H1 (cell line): ENCODE results near the gene ISG20L2.

ENCODE experiments used
- ASH2L ChIP-seq: fragments of 200-600, 300-600 bp; sonication (generic); IDR thresholded peaks from one replicate; pipeline ENCODE4 v1.7.1; 2017; ENCODE audit warnings: low read length
- CHD2 ChIP-seq: IDR thresholded peaks from 2 replicates; pipeline ENCODE4 v1.6.1; 2012; ENCODE audit warnings: low read length, improper control_type of control experiment
- EP300 ChIP-seq, 2 experiments: IDR thresholded peaks; 1 replicate in 1 of 2; 2 replicates in 1 of 2; pipeline ENCODE4 v1.6.1; 2011 to 2012; ENCODE audit warnings: low read depth in 2 of 2, low read length in 2 of 2, mild to moderate bottlenecking in 2 of 2, borderline replicate concordance in 1 of 2, inconsistent platforms in 1 of 2, moderate library complexity in 1 of 2
- GTF2F1 ChIP-seq: IDR thresholded peaks from 2 replicates; pipeline ENCODE4 v1.6.1; 2012; ENCODE audit warnings: low read depth, low read length, improper control_type of control experiment, borderline replicate concordance
- HDAC2 ChIP-seq, 2 experiments: fragments of 300-600 bp in 1 of 2; sonication (generic) in 1 of 2; IDR thresholded peaks; 2 replicates each; pipeline ENCODE4 v1.6.1; 2011 to 2012; ENCODE audit warnings: low read depth in 2 of 2, low read length in 2 of 2, mild to moderate bottlenecking in 2 of 2, moderate library complexity in 2 of 2, borderline replicate concordance in 1 of 2, inconsistent platforms in 1 of 2
- KDM1A ChIP-seq: fragments of 200-600, 300-600 bp; sonication (generic); IDR thresholded peaks from 2 replicates; pipeline ENCODE4 v1.7.1; 2016; ENCODE audit warnings: mild to moderate bottlenecking, low read length, borderline replicate concordance
- NRF1 ChIP-seq: IDR thresholded peaks from 2 replicates; pipeline ENCODE4 v1.6.1; 2011; ENCODE audit warnings: mild to moderate bottlenecking, low read depth, low read length, improper control_type of control experiment
- POLR2A ChIP-seq, 2 experiments: IDR thresholded peaks; 1 replicate in 1 of 2; 2 replicates in 1 of 2; pipeline ENCODE4 v1.6.1; 2011; ENCODE audit warnings: low read depth in 2 of 2, low read length in 2 of 2, mild to moderate bottlenecking in 2 of 2; ENCODE audit errors: control extremely low read depth in 1 of 2
- POLR2AphosphoS5 ChIP-seq: IDR thresholded peaks from 2 replicates; pipeline ENCODE4 v1.6.1; 2011; ENCODE audit warnings: low read depth, low read length
- SIX5 ChIP-seq: IDR thresholded peaks from 2 replicates; pipeline ENCODE4 v1.6.1; 2011; ENCODE audit warnings: mild to moderate bottlenecking, low read depth, low read length
- TAF1 ChIP-seq: IDR thresholded peaks from 2 replicates; pipeline ENCODE4 v1.6.1; 2011; ENCODE audit warnings: mild to moderate bottlenecking, low read depth, low read length
- TF ChIP-seq, protein P1 (sequence below), 3 experiments: IDR thresholded peaks; 1 replicate in 2 of 3; 2 replicates in 1 of 3; pipeline versions ENCODE4 v1.5.1 to v1.6.1; 2011; ENCODE audit warnings: low read length in 3 of 3, mild to moderate bottlenecking in 3 of 3, inconsistent platforms in 2 of 3, low read depth in 1 of 3, moderate library complexity in 1 of 3; ENCODE audit not compliant: insufficient read depth in 1 of 3; ENCODE audit errors: control extremely low read depth in 1 of 3

DNA sequence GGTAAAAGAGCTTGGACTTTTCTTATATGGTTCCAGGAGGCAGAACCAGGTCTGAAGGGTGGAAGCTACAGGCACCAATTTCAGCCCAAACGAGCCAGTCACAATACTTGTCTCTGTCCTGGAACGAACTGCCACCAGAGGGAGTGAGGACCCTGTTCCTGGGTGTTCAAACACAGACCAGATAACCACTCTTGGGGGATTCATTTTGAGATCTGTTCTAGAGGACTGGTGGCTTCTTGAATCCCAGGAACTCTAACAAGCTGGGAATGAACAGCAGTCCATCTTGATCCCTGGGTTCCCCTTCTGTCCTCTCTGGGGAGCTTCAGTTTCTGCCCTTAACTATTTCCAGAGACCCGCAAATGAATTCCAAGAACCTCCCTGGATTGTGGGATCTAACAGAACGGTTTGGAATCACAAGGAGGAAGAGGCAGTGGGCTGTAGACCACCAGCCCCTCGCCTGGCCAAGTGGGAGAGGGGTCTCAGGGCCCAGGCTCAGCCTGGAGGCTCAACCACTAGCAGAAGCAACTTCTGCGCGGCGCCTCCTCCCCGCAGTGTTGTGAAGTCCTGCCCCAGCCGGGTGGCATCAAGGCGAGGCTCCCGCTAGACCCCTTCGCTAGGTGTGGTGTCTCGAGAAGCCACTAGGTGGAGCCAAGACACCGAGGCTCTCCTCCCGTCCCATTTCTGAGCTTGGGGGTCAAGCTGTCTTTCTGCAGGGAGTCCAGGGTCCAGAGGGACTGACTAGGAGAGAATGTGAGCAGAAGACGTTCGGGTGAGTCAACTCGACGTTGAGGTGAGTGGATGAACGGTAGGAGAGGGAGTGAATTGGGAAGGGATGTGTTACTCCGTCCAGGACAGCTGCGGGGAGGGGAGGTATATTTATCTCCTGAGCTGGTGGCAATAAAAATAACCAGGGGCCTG, 39.3 kb downstream of the ISG20L2 start:
- TF ChIP-seq TAF1 = 0 out of 2 replicates have a peak, but pooled peaks have one; percentile 17
- 0 out of 4 replicates have a peak, but pooled peaks of 1 of the 2 experiments have one; percentile 12 for TF ChIP-seq HDAC2 (IDR thresholded peaks at IDR 0.05; ENCODE audit: borderline replicate concordance in 1 of 2, low read depth in 2 of 2, low read length in 2 of 2)
- TF ChIP-seq NRF1 = no peak
- no peak for TF ChIP-seq POLR2A (IDR thresholded peaks at IDR 0.05; ENCODE audit: control extremely low read depth in 1 of 2, low read depth in 2 of 2, low read length in 2 of 2)
- no peak; a peak in 1 of 3 replicates for TF ChIP-seq EP300 (IDR thresholded peaks at IDR 0.05; ENCODE audit: borderline replicate concordance in 1 of 2, low read depth in 2 of 2, low read length in 2 of 2)
- TF ChIP-seq GTF2F1 = no peak
- TF ChIP-seq CHD2 = no peak
- TF ChIP-seq, protein P1, sequence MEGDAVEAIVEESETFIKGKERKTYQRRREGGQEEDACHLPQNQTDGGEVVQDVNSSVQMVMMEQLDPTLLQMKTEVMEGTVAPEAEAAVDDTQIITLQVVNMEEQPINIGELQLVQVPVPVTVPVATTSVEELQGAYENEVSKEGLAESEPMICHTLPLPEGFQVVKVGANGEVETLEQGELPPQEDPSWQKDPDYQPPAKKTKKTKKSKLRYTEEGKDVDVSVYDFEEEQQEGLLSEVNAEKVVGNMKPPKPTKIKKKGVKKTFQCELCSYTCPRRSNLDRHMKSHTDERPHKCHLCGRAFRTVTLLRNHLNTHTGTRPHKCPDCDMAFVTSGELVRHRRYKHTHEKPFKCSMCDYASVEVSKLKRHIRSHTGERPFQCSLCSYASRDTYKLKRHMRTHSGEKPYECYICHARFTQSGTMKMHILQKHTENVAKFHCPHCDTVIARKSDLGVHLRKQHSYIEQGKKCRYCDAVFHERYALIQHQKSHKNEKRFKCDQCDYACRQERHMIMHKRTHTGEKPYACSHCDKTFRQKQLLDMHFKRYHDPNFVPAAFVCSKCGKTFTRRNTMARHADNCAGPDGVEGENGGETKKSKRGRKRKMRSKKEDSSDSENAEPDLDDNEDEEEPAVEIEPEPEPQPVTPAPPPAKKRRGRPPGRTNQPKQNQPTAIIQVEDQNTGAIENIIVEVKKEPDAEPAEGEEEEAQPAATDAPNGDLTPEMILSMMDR (IDR thresholded peaks at IDR 0.05; ENCODE audit: control extremely low read depth in 1 of 3, insufficient read depth in 1 of 3, low read depth in 1 of 3, low read length in 3 of 3) = peak; percentile 91 to 98 (median 97)
- TF ChIP-seq ASH2L = peak; percentile 94
- TF ChIP-seq KDM1A = no peak
- TF ChIP-seq POLR2AphosphoS5 = 0 out of 2 replicates have a peak, but pooled peaks have one; percentile 29
- no peak for TF ChIP-seq SIX5
